ENCODE results near the gene SLC17A2. TPM values are rescaled to one million over a fixed set of nuclear protein-coding genes. Genes with fewer than 3 reads are reported as not detected.

SLC17A2 gene
- total RNA-seq, 1 experiment from 2014 or later: not detected

- no peaks in the 10 kb centered on the region for H3F3A ChIP-seq (ENCODE audit: insufficient read depth, low read depth)
- H3K9me3 ChIP-seq (ENCODE audit: insufficient read depth, low read depth): no peaks in the 10 kb centered on the region
- no peak overlapping the region for H3K27ac ChIP-seq
- H2AFZ ChIP-seq: no peak overlapping the region
- no peaks in the 10 kb centered on the region for H4K20me1 ChIP-seq (ENCODE audit: insufficient read depth)
- intact Hi-C loops (cut with micrococcal nuclease; ENCODE audit: unreplicated experiment): no loop called here
- TF ChIP-seq EZH2 (IDR thresholded peaks at IDR 0.05; ENCODE audit: low read depth): no peak
- no peak overlapping the region for H3K4me2 ChIP-seq
- H3K9me2 ChIP-seq (ENCODE audit: insufficient read depth): no peaks in the 10 kb centered on the region
- CTCF ChIA-PET: interaction anchor here (0.6 kb wide), 1 partner anchor 245 kb away, joined by 3 read pairs; no protein-coding TSS in a partner anchor
- no peak overlapping the region for H3K4me3 ChIP-seq
- H3K4me1 ChIP-seq (replicated peaks; ENCODE audit: insufficient read depth): no peaks in the 10 kb centered on the region
- no peaks in the 10 kb centered on the region for H3K79me2 ChIP-seq (ENCODE audit: low read depth)
- H3K36me3 ChIP-seq (ENCODE audit: low read depth): no peaks in the 10 kb centered on the region
- POLR2A ChIA-PET (ENCODE audit: unreplicated experiment): no interaction called here
- BruUV-seq (replicated peaks): no TSS peak
- no peak for DNase-seq
- no peaks in the 10 kb centered on the region for H3K27me3 ChIP-seq (ENCODE audit: insufficient read depth, low read depth)
Observed at GRCh38 chr6:25902071-25902470, 28.4 kb downstream of the SLC17A2 start.

- TF ChIP-seq CTCF (conservative IDR thresholded peaks at IDR 0.05) (no peak), EZH2 (IDR thresholded peaks at IDR 0.05; ENCODE audit: low read depth) (no peak)
- H3K9me3 ChIP-seq (ENCODE audit: insufficient read depth, low read depth): no peaks in the 10 kb centered on the region
- H2AFZ ChIP-seq: no peak overlapping the region
- H3K36me3 ChIP-seq (ENCODE audit: low read depth): no peaks in the 10 kb centered on the region
- BruUV-seq (replicated peaks): no TSS peak
- POLR2A ChIA-PET (ENCODE audit: unreplicated experiment): interaction anchor here (0.7 kb wide), 1 partner anchor 96 kb away, joined by 4 read pairs; no protein-coding TSS in a partner anchor
- H3K27me3 ChIP-seq (ENCODE audit: insufficient read depth, low read depth): no peaks in the 10 kb centered on the region
- no peaks in the 10 kb centered on the region for H3F3A ChIP-seq (ENCODE audit: insufficient read depth, low read depth)
- no peaks in the 10 kb centered on the region for H3K9me2 ChIP-seq (ENCODE audit: insufficient read depth)
- no peak for DNase-seq
- no peak overlapping the region for H3K27ac ChIP-seq
- H4K20me1 ChIP-seq (ENCODE audit: insufficient read depth): no peaks in the 10 kb centered on the region
- H3K4me3 ChIP-seq: no peak overlapping the region
- H3K4me2 ChIP-seq: no peak overlapping the region
- CTCF ChIA-PET: interaction anchor here (0.7 kb wide), 1 partner anchor 102 kb away, joined by 4 read pairs; no protein-coding TSS in a partner anchor
- no peaks in the 10 kb centered on the region for H3K79me2 ChIP-seq (ENCODE audit: low read depth)
- no peaks in the 10 kb centered on the region for H3K4me1 ChIP-seq (replicated peaks; ENCODE audit: insufficient read depth)
- intact Hi-C loops (cut with micrococcal nuclease; ENCODE audit: unreplicated experiment): no loop called here
Observed at GRCh38 chr6:25900843-25901242, 29.6 kb downstream of the SLC17A2 start.

- ChIA-PET CTCF (no interaction called here), POLR2A (ENCODE audit: unreplicated experiment) (no interaction called here)
- intact Hi-C loops (cut with micrococcal nuclease; ENCODE audit: unreplicated experiment): no loop called here
- TF ChIP-seq CTCF (conservative IDR thresholded peaks at IDR 0.05) (no peak), EZH2 (IDR thresholded peaks at IDR 0.05; ENCODE audit: low read depth) (no peak)
- H2AFZ ChIP-seq: no peak overlapping the region
- H3K4me2 ChIP-seq: no peak overlapping the region
- no TSS peak for BruUV-seq (replicated peaks)
- no peaks in the 10 kb centered on the region for H3K4me1 ChIP-seq (replicated peaks; ENCODE audit: insufficient read depth)
- H4K20me1 ChIP-seq (ENCODE audit: insufficient read depth): no peaks in the 10 kb centered on the region
- H3K9me3 ChIP-seq (ENCODE audit: insufficient read depth, low read depth): no peaks in the 10 kb centered on the region
- H3F3A ChIP-seq (ENCODE audit: insufficient read depth, low read depth): no peaks in the 10 kb centered on the region
- no peaks in the 10 kb centered on the region for H3K27me3 ChIP-seq (ENCODE audit: insufficient read depth, low read depth)
- H3K9me2 ChIP-seq (ENCODE audit: insufficient read depth): no peaks in the 10 kb centered on the region
- DNase-seq: no peak
- H3K36me3 ChIP-seq (ENCODE audit: low read depth): no peaks in the 10 kb centered on the region
- no peak overlapping the region for H3K4me3 ChIP-seq
- no peaks in the 10 kb centered on the region for H3K79me2 ChIP-seq (ENCODE audit: low read depth)
- H3K27ac ChIP-seq: no peak overlapping the region
Observed at GRCh38 chr6:25899580-25900408, 30.7 kb downstream of the SLC17A2 start.

Data from PC-9 (cell line).